Stimulated activated CD4-positive, alpha-beta T cell treated with anti-CD3 and anti-CD28 coated beads, Interleukin-1b, Interleukin-23, amount 100 ng/mL, for 4 hours (primary cell): Measurements from ENCODE around the gene OR10K1.
"Not testable (repeated sequence)": the region's sequence is repeated elsewhere in the genome, so short reads cannot be mapped to it uniquely, and the experiment has no call there.

Experiments
- DNase-seq, 2 donors: peaks; one replicate each; pipeline ENCODE4 v3.0.0-alpha.2; 2020; ENCODE audit warnings: low read depth in 2 of 2

OR10K1 gene

DNA sequence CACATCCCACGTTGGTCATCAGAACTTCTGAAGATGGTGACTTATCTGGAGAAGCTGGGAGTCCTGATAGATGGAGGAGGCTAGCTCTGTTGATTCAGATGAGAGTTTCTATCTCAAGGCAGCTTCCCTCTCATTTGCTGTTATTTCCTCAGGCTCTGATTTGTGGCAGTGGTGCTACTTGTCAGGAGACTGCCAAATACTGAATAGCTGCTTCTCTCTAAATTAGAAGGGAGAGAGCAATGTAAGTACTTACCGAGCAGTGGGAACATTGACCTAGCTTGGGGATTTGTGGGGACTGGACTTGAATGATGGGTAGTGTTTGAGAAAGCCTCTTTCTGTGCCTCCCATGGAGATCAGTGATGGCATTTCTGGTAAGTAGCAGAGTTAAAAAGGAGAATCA is at the start of gene OR10K1:
Gene OR10K1, plus strand, starts transcription at position 301 of the 400 bp plus-strand sequence. CDS start 3,728 bp downstream, outside the sequence.
- DNase-seq = no peak

DNA sequence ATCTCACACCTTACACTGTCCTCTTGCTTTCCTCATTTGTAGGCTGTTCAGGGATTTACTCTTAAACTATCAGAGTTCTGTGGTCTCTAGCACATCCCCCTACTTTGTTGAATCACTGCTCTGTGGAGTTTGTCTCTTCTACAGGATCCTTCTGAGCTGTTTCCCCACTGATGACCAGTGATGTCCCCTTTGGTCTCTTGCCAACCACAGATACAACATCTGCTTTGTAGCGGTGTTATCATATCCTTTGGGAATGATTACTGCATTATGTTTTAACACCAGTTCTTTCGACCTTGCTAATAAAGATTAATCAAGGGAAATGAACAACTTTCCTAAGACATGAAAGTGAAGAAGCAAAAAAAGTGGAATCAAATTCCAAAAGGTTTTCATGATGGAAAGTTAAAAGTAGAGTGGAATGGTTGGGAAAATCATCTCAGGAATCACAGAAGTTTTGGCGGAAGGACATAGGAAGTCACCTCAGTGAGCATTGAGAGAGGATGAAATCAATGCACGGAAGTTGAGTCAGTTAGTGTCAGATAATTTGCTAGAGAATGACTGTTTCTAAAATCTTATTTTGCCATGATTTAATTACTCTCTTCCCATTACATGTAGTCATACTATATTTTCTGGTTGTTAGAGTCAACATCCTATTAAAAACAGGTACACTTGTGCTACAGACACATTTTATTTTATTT is 46.8 kb upstream of the OR10K1 start:
- DNase-seq = no peak

- no peak for DNase-seq
These were observed 44.0 kb upstream of the OR10K1 start for GRCh38 chr1:158417586-158417985.

- no peak for DNase-seq
These were observed 39.4 kb upstream of the OR10K1 start for GRCh38 chr1:158422212-158422611.

- no peak for DNase-seq
These were observed 36.6 kb upstream of the OR10K1 start for GRCh38 chr1:158425027-158425426.

DNA sequence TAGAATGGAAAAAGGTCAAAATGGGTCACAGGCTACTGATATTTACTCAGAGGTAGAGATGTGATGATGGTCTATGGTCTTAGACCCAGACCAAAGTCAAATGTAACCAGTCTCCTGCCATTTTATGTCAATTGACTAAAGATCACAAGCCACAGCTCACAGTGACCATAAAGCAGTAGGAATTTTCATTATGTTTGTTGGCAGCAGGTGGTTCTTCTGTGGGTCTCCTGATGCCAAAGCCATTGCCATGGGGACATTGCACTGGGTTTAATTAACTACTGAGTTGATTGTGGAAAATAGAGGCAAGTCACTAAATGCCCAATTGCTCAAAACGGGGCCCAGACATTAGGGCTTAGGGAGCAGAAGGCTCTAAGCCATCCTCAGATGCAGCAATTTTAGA is 35.5 kb upstream of the OR10K1 start, which contains the start of gene OR10K2:
Gene OR10K2, minus strand, starts transcription at position 101 of the 400 bp plus-strand sequence. CDS start 5,371 bp downstream, outside the sequence.
- no peak for DNase-seq

DNA sequence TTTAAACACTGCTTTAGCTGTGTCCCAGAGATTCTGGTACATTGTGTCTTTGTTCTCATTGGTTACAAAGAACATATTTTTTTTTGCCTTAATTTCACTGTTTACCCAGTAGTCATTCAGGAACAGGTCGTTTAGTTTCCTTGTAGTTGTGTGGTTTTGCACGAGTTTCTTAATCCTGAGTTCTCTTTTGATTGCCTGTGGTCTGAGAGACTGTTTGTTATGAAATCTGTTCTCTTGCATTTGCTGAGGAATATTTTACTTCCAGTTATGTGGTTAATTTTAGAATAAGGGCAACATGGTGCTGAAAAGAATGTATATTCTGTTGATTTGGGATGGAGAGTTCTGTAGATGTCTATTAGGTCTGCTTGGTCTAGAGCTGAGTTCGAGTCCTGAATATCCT is 31.5 kb upstream of the OR10K1 start:
- DNase-seq = not testable (repeated sequence)

DNA sequence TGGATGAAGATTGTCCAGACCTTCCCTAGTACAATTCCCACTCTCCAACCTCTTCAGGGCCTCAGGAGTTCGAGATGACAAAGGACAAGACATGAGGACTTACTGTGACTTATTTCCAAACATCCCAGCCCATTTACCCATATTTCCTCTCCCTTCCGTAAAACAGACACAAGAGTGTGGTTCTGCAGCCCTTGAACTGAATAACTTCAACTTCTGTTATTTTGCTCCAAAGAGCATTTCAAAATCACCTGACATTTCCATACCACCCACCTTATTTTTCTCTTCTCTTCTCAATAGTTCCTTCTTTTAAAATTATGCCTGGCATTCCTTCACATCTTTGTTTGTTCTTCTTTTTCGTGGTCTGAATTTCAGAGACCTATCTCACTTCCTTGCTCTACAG is 26.9 kb upstream of the OR10K1 start:
- no peak for DNase-seq

- DNase-seq = no peak
These were observed 16.3 kb upstream of the OR10K1 start for GRCh38 chr1:158445376-158445775.

GRCh38 chr1:158454537-158454936 is 7.1 kb upstream of the OR10K1 start:
- DNase-seq = no peak

- no peak for DNase-seq
These were observed 4.4 kb upstream of the OR10K1 start for GRCh38 chr1:158457246-158457645.

DNA sequence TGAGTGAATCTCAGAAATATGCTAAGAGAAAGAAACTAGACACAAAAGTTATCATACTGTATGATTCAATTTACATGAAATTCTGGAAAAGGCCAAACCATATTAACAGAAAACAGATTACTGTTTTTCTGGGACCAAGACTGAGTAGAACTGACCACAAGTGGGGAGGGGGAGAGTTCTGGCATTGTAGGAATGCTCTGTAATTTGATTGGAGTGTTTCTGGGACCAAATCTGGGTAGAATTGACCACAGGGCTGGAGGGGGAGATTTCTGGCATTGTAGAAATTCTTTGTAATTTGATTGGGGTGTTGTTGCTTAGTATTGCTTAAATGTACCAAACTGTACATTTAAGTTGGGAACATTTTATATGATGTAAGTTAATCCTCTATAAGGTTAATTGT is 3.4 kb upstream of the OR10K1 start:
- DNase-seq = no peak

- DNase-seq = no peak
These were observed 10.3 kb downstream of the OR10K1 start, which contains the start of gene OR10R2 for GRCh38 chr1:158471920-158472319. Gene OR10R2, plus strand, starts transcription at chr1:158472220. Its CDS starts 106 bp downstream, at chr1:158472326.

DNA sequence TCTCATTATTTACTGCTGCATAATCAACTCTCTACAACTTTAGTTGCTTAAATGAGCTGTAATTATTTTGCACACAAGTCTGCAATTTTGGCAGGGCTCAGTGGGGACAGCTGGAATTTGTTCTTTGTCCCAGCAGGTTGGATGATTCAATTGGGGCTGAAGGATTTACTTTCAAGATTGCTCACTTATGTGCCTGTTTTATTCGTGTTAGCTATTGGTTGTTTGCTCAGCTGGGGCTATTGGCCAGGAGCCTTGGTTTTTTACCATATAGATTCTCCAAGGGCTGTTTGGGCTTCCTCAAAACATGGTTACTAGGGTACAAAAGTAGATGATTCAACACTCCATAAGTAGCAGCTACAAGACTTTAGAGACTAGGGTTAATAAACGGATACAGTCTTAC is 23.8 kb downstream of the OR10K1 start:
- DNase-seq = no peak

DNA sequence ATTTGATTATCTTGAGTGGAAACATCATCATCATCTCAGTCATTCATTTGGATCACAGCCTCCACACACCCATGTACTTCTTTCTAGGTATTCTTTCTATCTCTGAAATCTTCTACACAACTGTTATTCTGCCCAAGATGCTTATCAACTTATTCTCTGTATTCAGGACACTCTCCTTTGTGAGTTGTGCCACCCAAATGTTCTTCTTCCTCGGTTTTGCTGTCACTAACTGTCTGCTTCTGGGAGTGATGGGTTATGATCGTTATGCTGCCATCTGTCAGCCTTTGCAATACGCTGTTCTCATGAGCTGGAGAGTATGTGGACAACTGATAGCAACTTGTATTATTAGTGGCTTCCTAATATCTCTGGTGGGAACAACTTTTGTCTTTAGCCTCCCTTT is 29.7 kb downstream of the OR10K1 start:
- no peak for DNase-seq

DNA sequence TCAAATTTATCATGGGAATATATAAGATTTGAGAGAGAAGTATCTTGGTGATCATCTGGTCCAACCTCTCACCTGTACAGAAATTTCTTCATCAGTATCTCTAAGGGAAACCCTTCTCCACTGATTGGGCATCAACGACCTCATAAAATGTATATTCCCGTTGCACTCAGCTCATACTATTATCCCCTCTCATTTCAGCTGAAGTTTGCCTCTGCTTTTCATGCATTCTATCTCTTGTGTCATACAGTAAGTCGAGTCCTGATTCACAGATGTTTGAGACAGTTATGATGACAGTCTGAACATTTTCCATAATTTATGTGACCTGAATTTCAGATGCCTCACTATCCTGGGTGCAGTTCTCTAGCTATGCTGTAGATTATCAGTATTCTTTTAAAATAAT is 31.4 kb downstream of the OR10K1 start:
- no peak for DNase-seq

DNA sequence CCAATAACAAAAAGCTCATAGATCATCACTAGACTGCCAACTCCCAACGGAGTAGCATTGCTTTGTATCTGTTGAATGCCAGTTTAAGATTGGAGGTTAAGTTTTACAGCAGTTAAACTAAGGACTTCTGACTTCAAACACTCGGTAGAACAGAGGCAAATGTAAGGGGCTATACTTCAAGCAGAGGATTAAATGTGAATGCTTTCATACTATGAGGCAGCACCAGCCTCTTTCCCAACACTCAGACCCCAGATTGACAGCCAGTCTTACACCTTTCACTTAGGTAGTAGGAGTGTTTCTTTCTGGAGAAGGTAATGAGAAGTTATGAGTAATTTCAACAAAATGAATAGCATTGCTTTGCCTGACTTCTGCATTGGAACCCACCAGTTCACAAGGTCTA is 33.2 kb downstream of the OR10K1 start:
- DNase-seq = no peak

GRCh38 chr1:158496374-158496773 is 34.7 kb downstream of the OR10K1 start:
- no peak for DNase-seq

DNA sequence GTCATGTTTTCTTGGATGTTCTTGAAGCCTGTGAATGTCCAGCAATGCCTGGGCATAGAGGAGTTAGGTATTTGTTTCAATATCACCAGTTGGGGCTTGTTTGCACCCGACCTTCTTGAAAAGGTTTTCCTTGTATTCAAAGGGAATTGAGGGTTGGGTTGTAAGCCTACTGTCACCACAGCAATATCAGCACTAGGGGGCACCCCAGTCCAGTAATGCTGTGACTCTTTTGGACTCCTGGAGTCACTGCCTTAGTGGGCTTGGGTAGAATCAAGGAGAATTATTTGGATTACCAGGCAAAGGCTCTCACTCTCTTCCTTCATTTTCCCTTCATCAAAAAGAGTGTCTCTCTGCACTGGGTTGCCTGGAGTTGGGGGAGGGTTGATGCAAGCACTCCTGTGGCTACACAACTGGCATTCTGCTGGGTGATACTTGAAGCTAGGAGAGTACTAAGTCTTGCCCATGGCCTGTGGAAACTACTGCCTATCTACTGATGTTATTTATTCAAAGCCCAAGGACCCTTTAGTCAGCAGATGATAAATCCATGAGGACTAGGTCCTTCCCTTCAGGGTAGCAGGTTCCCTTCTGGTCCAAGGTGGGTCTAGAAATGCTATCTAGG is 44.8 kb downstream of the OR10K1 start:
- DNase-seq = peak; percentile 10 to 30

DNA sequence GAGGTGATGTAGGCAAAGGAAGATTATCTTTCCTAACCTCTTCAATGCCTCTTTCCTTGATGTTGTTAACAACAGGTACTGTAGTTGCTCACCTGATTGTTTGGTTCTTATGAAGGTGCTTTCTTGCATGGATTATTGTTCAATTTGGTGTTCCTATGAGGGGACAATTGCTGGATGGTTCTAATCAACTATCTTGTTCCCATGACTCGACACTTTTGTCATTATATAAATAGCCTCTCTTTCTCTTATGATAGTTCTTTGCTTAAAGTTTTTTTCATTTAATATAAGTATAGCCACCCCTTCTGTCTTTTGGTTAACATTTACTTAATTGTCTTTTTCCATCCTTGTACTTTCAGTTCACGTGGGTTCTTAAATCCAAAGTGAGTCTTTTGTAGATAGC is 45.9 kb downstream of the OR10K1 start:
- DNase-seq = no peak

DNA sequence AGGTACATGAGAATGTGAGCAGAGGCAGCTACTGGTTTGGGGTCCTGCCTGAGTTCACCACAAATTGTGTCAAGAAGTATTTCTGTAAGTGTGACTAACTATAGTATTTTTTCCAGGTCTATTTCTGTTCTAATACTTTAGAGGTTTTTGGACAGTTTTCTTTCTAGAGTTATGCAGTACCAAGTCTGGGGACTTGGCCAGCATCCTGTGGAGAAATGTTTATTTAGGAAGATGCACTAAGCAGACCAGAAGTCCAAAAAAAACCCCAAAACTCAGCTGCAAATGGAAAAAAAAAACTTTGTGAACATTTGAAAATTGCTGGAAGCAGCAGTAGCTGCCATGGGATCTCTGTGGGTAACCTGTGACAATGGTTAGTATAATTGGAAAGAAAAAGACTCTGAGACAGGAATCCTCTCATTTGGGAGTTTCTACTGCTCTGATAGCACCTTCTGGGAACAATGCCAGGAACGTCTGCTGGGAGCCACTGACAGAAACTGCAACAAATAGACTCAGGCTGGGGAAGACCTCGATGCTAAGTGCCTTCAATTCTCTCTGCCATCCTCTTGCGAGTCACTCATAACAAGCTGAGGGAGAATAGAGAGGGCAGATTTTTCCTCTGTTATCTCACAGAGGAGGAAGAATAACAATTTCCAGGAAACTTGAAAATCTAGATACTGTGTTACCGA is 48.0 kb downstream of the OR10K1 start:
- no peak for DNase-seq

DNA sequence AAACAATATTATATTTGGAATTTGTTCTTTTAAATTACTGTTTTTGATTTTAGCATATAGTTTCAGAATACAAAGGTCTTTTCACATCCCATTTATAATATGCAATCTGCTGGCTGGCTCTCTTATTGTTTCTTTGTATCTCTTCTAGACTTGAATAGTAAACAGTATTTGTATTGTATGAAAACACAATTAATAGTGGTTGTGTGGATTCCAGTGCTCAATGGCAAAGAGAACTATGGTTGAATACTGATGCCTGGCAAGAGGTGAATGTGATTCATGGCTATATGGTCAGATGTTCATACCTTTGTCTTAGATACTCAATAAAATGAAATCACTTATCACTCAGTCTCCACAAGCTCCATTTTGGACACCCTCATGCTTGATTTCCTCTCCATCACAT is 55.3 kb downstream of the OR10K1 start:
- DNase-seq = no peak
